Endometrium (tissue), 2 donors: ENCODE measurements around the gene PPM1E.

Experiments used
- FAIRE-seq: peaks from 2 replicates; lab custom pipeline; 2012; peaks lifted over from hg19 to GRCh38; lab: Jason Lieb, UNC
- donor health status: control.
- donor health status: control.

PPM1E gene

GRCh38 chr17:58996968-58997367, 241.3 kb downstream of the PPM1E start:
- no peak for FAIRE-seq

DNA sequence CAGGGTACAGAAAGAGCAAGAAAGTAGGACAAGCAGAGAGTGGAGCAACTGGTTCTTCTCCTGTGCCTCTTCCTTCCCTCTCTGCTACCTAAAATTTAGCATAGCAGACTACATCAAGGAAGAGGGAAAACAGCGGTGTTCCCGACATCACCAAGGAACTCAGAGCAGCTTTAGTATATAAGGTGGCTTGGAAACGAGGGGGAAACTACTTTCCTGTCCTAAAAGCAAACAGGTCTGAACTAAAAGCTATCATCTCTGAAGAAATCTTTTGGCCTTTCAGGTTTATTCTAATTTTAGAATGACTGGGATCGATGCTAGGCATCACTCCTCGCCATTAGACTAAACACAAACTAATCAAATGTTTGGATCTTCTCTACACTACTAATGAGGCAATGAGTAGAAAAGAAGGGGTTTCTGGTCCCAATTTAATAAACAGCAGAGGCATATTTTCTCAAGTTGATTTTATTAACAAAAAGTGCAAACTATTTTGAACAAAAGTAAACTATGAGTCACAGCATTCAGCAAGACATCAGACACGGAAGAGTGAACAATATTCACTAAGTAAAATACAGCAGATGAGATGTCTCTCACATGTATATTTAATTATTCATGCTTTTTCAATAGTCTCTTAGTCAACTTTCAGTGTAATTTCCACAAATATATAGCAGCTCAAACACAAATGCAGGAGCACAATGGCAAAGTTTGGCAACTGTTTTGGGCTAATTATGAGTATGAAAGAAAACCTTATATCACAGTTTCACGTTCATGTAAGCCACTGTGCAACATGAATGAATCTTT, 242.3 kb downstream of the PPM1E start:
- FAIRE-seq = no peak

- FAIRE-seq = no peak
These were observed 243.2 kb downstream of the PPM1E start for GRCh38 chr17:58998871-58999270.

GRCh38 chr17:58999500-58999899, 243.8 kb downstream of the PPM1E start:
- no peak for FAIRE-seq

GRCh38 chr17:59000022-59000421, 244.4 kb downstream of the PPM1E start:
- FAIRE-seq = no peak

DNA sequence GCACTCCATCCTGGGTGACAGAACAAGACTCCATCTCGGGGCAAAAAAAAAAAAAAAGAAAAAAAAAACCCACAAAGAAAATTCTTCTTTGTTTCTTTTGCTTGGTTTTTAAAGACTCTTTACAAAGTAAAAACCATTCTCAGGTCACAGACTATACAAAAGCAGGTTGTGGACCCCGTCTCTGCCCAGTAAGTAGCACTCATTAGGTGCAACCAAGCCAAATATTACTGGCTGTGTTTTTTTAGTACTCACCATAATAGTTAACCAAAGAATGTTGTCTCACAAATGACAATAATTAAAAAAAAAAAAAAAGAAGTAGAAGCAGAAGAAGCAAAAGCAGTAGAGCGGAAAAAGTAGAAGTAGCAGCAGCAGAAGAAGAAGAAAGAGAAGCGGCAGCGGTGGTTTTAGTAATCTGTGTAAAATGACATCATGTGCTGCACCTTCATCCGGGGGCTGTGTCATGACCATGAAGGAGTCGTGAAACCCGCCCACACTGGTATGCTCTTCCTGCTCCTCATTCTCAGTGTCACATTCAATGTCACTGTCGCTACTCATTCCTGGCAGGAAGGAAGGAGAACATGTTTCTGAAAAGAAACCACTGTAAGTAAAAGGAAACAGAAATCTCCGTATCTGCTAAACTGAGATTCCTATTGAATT, 245.6 kb downstream of the PPM1E start:
- FAIRE-seq = no peak

GRCh38 chr17:59002126-59002525, 246.5 kb downstream of the PPM1E start:
- FAIRE-seq = no peak

- FAIRE-seq = no peak
These were observed 247.2 kb downstream of the PPM1E start for GRCh38 chr17:59002848-59003247.

DNA sequence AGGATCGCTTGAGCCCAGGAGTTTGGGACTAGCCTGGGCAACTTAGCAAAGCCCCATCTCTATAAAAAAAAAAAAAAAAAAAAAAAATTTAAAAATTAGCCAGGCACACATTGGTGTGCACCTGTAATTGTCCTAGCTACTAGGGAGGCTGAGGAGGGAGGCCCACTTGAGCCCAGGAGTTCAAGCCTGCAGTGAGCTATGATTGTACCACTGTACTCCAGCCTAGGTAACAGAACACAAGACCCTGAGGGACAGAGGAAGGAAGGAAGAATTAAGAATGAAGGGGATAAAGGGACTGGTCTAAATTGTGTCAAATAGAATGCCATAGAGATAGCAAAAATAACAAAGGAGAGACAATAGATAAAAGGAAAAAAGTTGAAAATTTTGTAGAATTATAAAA, 248.2 kb downstream of the PPM1E start:
- no peak for FAIRE-seq

DNA sequence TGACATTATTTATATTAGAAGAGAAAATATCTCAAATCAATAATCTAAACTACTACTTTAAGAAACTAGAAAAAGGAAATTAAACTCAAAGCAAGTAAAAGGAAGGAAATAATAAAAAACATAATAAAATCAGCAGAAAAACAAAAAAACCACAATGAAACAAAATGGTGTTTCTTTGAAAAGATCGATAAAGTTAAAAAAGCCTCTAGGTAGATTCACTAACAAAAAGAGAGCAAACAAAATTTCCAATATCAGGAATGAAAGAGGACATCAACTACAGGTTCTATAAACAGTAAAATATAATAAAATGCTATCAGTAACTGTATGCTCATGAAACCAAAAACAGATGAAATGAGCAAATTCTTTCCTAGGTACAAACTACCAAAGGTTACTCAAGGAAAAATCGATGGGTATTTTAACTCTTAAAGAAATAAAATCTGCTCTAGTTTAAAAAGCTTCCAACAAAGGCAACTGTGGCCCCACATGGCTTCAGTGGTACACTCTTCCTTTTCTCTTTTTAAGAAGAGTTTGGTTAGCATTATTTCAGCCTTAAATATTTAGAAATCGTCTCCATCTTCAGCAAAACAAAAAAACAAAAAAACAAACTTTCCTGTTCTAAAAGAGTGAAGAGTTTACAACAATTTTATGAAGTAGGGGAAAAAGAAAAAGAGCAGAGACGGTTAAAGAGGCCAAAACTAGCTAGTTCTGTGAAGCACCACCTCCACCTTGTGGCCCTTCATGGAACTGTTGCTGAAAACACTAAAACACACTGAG, 248.9 kb downstream of the PPM1E start:
- FAIRE-seq = peak; percentile 95

DNA sequence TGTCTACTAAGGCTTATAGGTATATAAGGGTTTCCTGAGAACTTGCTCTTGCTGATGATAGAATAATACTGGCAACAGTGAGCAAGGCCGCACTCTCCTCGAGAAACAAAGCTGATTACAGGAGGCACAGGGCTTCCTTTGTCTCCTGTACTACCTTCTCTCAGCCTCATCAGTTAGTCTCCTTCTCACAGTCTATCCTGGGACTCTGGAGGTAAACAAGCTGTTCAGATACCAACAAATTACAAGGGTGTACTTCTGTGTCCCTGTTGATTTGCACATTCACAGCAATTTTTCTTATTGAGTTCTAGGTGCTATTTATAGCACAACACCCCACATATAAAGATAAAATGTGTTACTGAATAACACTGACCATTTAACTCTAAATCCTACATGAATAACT, 252.3 kb downstream of the PPM1E start:
- FAIRE-seq = no peak

DNA sequence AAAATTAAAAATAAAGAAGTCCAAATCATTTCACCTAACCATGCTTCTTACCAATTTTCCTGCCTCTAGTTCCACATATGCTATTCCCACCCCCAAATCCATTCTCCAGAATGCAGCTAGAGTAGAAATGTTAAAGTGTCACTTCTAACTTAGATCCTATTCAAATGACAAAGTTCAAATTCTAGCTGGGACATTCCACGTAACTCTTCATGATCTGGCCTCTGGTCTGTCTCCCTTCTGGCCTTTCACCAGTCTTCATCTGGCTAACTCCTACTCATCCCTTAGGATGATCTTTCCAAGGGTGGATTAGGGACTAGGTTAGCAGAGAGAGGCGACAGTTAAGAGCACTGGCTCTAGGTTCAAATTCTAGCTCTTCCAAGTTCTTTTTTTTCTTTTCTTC, 253.1 kb downstream of the PPM1E start:
- no peak for FAIRE-seq

DNA sequence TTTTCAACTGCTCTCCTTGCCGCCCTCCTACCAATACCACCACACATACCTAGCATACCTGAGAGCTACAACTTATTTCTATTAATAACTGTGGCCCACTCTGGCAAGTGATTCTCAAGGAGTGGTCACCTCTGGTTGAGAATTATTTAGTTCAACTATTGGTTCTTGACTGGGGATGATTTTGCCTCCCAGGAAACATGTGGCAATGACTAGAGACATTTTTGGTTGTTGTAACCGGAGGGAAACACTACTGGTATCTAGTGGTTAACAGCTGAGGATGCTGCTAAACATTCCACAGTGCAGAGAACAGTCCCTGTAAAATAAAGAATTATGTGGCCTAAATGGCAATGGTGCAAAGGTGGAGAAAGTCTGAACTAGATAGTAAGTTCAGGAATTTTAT, 254.4 kb downstream of the PPM1E start:
- FAIRE-seq = no peak

GRCh38 chr17:59011975-59012374, 256.3 kb downstream of the PPM1E start:
- no peak for FAIRE-seq

DNA sequence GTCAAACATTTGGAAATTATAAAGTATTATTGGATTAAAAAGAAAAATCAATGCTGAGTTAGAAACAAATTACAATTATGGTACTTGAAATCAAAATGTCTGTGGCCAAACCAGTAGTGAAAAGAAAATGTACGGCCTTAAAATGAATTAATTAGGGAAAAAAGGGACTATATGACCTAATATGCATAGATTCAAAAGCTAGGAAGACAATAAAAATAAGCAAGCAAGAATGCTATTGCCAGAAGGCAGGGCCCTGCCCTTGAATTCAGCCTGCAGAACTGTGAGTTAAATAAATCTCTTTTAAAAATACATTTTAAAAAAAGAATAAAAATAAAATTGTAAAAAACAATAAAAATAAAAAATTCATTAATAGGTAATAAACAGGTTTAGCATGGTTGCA, 262.4 kb downstream of the PPM1E start:
- FAIRE-seq = no peak

DNA sequence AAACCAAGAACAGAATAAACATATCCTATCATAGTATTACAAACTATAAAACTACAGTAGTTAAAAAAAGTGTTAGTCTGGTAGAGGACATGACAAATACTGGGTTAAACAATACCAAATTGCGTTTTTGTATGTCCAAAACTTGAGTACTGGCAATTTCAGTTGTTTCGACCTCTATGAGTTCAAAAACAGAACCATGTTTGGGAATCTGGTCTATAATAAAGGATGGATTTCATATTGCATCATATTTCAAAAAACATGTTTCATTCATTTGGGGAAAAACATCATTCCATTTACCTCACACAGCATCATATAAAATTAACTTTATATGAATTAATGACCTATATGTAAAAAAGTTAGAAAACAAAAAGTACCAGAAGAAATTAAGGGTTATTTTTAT, 269.3 kb downstream of the PPM1E start:
- FAIRE-seq = peak; percentile 46

- no peak for FAIRE-seq
These were observed 270.7 kb downstream of the PPM1E start for GRCh38 chr17:59026176-59026939.

DNA sequence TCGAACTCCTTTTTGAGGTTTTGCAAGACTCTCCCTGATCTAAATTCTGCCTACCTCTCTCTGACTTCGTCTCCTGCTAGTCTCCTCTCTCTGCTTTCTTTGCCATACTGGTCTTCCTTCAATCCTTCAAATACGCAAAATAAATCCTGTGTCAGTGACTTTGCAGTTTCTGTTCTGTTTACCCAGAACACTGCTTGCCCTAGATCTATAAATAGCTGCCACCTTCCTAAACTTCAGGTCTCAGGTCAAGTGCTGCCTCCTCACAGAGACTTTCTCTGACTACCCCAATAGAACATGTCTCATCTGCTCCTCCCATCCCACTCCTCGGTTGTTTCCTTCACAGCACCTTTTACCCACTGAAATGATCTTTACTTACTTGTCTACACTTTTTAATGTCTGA, 272.1 kb downstream of the PPM1E start:
- FAIRE-seq = no peak

DNA sequence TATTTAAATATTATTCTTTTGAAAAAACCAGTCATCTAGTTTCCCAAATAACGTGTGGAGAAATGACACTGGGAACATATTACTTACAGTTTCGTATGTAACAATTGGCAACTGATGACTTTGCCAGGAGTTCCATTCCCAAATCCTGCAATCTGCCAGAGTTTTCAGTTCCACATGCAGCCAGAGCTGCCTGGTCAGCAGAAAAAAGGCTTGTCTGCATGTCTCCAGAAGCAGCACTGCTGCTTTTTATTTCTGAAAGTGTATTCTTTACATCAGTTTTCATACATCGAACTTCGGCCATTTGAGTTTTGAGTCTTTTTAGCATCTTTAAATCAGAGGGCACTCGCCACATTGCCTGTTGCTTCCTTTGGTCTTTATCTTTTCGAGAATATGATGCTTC, 272.7 kb downstream of the PPM1E start:
- no peak for FAIRE-seq

DNA sequence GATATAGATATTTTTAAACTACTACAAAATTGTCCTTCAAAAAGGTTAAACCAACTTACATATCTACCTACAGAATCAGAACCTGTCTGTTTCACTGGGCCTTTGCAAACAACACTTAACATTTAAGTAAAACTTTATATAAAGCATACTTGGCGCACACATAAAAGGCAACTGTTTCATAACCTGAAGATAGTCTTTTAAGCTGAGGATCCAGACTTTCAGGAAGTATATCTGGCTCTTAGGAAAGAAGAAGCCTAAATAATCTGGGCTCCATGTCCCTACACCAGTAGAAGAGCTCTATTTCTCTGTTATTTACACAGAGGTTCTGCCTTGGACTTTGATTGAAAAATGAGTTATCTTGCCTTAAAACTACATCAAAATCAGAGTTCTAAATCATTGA, 275.2 kb downstream of the PPM1E start:
- FAIRE-seq = no peak
